Mucosa of descending colon (tissue), 3 donors: ENCODE results near the gene HSPA5. TPM values are rescaled to one million over a fixed set of nuclear protein-coding genes. Genes with fewer than 3 reads are reported as not detected.

Experiments used
- ATAC-seq: fragments of 200-7000 bp; cut with Tn5 transposase; one replicate; pipeline ENCODE4 v1.9.1; 2020; ENCODE audit warnings: mild to moderate bottlenecking, moderate library complexity
- DNase-seq, 3 donors: peaks; one replicate each; pipeline ENCODE4 v3.0.0-alpha.2; 2020
- H3K36me3 ChIP-seq: fragments of 200-600 bp; one replicate; pipeline ENCODE4 v1.8.0; 2021; ENCODE audit warnings: low read depth, mild to moderate bottlenecking
- H3K4me1 ChIP-seq: fragments of 200-600 bp; one replicate; pipeline ENCODE4 v1.8.0; 2021; ENCODE audit warnings: low read depth, mild to moderate bottlenecking
- H3K4me3 ChIP-seq: fragments of 200-600 bp; one replicate; pipeline ENCODE4 v1.8.0; 2021; ENCODE audit warnings: mild to moderate bottlenecking
- H3K9me3 ChIP-seq: fragments of 200-600 bp; one replicate; pipeline ENCODE4 v1.8.0; 2021; ENCODE audit warnings: mild to moderate bottlenecking
- intact Hi-C, 2 donors: fragments of 100-400 bp; cut with DNase I in 1 of 2; cut with micrococcal nuclease in 1 of 2; formaldehyde crosslinking; loops; one replicate each; pipeline versions ENCODE4 v1.11.0 to v1.11.1; 2022; cut with DNase I, micrococcal nuclease
- total RNA-seq, 3 donors: library from RNA; stranded (reverse); fragmentation: NEBNext Ultra II Directional in 2 of 3; extraction: Animal tissue kit (Norgen Biotek cat#: 25700) in 2 of 3; gene quantifications; one replicate each; pipeline versions ENCODE4 v1.2.1 to v1.2.4, GENCODE V29; 2021 to 2023
- TF ChIP-seq, protein P1 (sequence below): fragments of 200-600 bp; IDR thresholded peaks from one replicate; pipeline ENCODE4 v1.8.0; 2022; ENCODE audit warnings: antibody characterized with exemption, mild to moderate bottlenecking
- donor health status: DM: no; HTN: no; CAD: no; lungs with moderate emphysema.
- donor health status: DM: no; HTN: no; CAD: no.
- donor health status: DM: no; HTN: yes; CAD: no.

Gene HSPA5
- total RNA-seq, 3 donors from 2014 or later: 119 to 194 (median 150) TPM

DNA sequence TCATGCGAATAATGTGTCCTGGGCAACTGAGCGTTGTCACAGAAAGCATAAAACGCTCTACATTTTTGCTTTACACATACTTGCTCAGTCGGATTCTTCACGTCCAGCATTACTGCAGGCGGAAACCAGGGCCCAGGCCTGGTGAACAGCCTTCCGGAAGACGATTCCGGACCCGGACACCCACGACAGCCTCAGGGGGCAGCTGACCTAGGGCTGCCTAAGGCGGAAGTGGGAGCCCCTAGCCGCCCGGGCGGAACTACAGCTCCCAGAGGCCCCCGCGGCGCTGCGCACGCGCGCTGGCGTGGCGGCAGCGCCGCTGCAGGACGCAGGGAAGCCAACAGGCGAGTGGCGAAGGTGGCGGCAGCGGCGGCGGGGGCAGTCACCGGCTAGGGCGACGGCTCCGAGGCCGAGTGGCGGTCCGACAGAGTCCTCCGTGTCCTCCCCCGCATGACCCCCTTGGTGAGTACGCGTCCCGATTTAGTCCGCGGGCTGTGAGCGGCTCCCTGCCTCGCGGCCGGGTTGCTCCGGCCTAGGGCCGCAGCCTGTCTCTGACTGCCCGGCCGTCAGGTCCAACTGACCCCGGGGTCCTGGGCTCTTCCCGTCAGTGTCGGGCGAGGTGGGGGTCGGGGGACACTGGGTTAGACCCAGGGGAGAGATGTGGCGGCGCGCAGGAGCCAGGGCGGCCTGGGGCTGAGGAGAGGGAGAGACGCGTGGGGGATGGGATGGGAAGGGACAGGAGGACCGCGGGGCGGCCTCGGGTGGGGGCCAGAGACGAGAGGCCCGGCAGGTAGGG, 20.6 kb upstream of the HSPA5 start, which contains the start of gene GAPVD1:
Gene GAPVD1 (plus strand): TSS at position 326 of the 793 bp plus-strand sequence. CDS start 37,096 bp downstream, outside the sequence.
- Histone ChIP-seq H3K4me3 (peak within 1 kb of the TSS; percentile 98), H3K36me3 (no peaks in the 10 kb centered on the region), H3K4me1 (peaks cover 11% of the 10 kb centered on the region), H3K9me3 (no peaks in the 10 kb centered on the region)
- TF ChIP-seq, protein P1, sequence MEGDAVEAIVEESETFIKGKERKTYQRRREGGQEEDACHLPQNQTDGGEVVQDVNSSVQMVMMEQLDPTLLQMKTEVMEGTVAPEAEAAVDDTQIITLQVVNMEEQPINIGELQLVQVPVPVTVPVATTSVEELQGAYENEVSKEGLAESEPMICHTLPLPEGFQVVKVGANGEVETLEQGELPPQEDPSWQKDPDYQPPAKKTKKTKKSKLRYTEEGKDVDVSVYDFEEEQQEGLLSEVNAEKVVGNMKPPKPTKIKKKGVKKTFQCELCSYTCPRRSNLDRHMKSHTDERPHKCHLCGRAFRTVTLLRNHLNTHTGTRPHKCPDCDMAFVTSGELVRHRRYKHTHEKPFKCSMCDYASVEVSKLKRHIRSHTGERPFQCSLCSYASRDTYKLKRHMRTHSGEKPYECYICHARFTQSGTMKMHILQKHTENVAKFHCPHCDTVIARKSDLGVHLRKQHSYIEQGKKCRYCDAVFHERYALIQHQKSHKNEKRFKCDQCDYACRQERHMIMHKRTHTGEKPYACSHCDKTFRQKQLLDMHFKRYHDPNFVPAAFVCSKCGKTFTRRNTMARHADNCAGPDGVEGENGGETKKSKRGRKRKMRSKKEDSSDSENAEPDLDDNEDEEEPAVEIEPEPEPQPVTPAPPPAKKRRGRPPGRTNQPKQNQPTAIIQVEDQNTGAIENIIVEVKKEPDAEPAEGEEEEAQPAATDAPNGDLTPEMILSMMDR: peak; percentile 26
- DNase-seq (peak; percentile 86 to 95 (median 94)), ATAC-seq (peak; percentile 99)
- intact Hi-C loops: no loop called here

DNA sequence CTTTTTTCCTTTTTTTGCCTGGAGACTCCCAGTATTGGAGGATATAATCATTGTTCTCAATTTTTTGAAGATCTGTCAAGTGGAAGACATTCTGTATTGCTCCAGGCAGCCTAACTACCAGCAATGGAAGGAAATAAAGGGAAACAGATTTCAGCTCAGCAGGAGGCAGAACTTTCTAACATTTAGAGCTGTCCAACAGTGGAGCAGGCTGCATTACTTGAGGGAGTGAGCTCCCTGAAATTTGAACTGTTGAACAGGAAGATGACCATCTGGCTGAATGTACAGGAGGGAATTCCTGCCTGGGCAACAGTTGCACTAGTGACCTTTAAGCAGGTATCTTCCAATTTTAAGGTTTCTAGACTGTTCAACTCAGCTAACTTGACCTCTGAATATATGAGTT, 19.4 kb upstream of the HSPA5 start:
- TF ChIP-seq, protein P1: no peak
- Histone ChIP-seq H3K4me1 (peaks cover 11% of the 10 kb centered on the region), H3K4me3 (no peak overlapping the region), H3K36me3 (no peaks in the 10 kb centered on the region), H3K9me3 (no peaks in the 10 kb centered on the region)
- ATAC-seq (no peak), DNase-seq (no peak)
- intact Hi-C loops: no loop called here

- TF ChIP-seq, protein P1: no peak
- intact Hi-C loops: no loop called here
- no peak for DNase-seq
Observed at GRCh38 chr9:125258832-125259534, 17.8 kb upstream of the HSPA5 start.

GRCh38 chr9:125258160-125258785, 17.1 kb upstream of the HSPA5 start:
- intact Hi-C loops: no loop called here
- ATAC-seq: no peak
- Histone ChIP-seq H3K9me3 (no peaks in the 10 kb centered on the region), H3K36me3 (no peaks in the 10 kb centered on the region), H3K4me3 (no peak overlapping the region), H3K4me1 (peaks cover 7% of the 10 kb centered on the region)
- DNase-seq: no peak
- TF ChIP-seq, protein P1: no peak

More at GRCh38 chr9:125258832-125259534, 17.8 kb upstream of the HSPA5 start:
- Histone ChIP-seq H3K4me1 (peaks cover 11% of the 10 kb centered on the region), H3K4me3 (no peak overlapping the region), H3K36me3 (no peaks in the 10 kb centered on the region), H3K9me3 (no peaks in the 10 kb centered on the region)
- ATAC-seq: no peak

GRCh38 chr9:125255781-125256391, 14.7 kb upstream of the HSPA5 start:
- Histone ChIP-seq H3K4me3 (no peak overlapping the region), H3K36me3 (no peaks in the 10 kb centered on the region), H3K4me1 (no peaks in the 10 kb centered on the region), H3K9me3 (no peaks in the 10 kb centered on the region)
- ATAC-seq: no peak
- intact Hi-C loops: no loop called here
- TF ChIP-seq, protein P1: no peak
- no peak for DNase-seq
